ENCODE measurements around the gene KRTAP16-1. TPM values are rescaled to one million over a fixed set of nuclear protein-coding genes. Genes with fewer than 3 reads are reported as not detected.

Gene KRTAP16-1
- total RNA-seq, 1 donor from 2014 or later: not detected

DNA sequence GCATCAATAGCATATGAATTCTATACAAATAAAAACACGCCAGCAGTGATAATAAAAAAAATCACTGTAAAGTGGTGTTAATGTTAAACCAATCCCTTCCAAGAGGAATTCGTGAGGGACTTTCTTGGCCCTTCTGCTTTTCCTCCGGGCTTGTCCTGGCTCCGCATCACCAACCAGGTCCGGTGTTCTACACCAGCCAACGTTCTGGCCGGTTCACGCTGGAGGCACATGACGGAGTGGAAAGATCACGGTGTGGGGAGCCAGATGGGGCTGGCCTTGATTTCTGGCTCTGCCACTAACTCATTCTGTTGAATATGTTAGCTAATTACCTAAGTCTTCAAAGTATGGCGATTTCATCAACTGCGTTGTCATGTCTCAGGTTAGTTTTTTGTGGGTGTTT, 5.0 kb downstream of the KRTAP16-1 start:
- Mint-ChIP-seq H3K27ac (ENCODE audit: unreplicated experiment) (no peak overlapping the region), H3K9me3 (ENCODE audit: unreplicated experiment) (no peaks in the 10 kb centered on the region), H3K27me3 (ENCODE audit: unreplicated experiment) (no peaks in the 10 kb centered on the region), H3K4me3 (ENCODE audit: unreplicated experiment) (no peak overlapping the region), H3K36me3 (ENCODE audit: unreplicated experiment) (no peaks in the 10 kb centered on the region), H3K4me1 (ENCODE audit: unreplicated experiment) (peaks cover 14% of the 10 kb centered on the region)
- no peak for DNase-seq (ENCODE audit: extremely low spot score, unreplicated experiment)
- TF ChIP-seq, protein P1, sequence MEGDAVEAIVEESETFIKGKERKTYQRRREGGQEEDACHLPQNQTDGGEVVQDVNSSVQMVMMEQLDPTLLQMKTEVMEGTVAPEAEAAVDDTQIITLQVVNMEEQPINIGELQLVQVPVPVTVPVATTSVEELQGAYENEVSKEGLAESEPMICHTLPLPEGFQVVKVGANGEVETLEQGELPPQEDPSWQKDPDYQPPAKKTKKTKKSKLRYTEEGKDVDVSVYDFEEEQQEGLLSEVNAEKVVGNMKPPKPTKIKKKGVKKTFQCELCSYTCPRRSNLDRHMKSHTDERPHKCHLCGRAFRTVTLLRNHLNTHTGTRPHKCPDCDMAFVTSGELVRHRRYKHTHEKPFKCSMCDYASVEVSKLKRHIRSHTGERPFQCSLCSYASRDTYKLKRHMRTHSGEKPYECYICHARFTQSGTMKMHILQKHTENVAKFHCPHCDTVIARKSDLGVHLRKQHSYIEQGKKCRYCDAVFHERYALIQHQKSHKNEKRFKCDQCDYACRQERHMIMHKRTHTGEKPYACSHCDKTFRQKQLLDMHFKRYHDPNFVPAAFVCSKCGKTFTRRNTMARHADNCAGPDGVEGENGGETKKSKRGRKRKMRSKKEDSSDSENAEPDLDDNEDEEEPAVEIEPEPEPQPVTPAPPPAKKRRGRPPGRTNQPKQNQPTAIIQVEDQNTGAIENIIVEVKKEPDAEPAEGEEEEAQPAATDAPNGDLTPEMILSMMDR (IDR thresholded peaks at IDR 0.05): no peak

DNA sequence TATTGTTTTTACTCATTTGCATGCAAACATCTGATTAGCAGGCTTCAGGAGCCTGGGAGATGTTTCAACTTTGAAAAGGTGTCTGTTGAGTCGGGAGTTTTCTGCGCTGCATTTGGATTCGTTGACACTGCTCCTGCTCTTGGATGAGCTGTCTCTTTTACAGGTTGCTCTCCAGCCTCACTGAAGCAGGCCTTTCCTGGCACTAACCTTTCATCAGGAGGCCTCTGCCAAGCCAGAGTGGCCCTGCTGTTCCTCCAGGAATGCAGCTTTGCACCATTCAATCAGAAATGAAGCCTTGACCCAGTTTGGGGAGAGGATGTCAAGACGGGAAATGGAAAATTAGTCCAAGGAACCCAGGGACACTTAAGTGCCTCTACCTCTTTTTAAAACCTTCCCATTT, 6.1 kb downstream of the KRTAP16-1 start:
- Mint-ChIP-seq H3K27me3 (ENCODE audit: unreplicated experiment) (no peaks in the 10 kb centered on the region), H3K4me1 (ENCODE audit: unreplicated experiment) (peaks cover 9% of the 10 kb centered on the region), H3K36me3 (ENCODE audit: unreplicated experiment) (no peaks in the 10 kb centered on the region), H3K4me3 (ENCODE audit: unreplicated experiment) (no peak overlapping the region), H3K27ac (ENCODE audit: unreplicated experiment) (no peak overlapping the region), H3K9me3 (ENCODE audit: unreplicated experiment) (no peaks in the 10 kb centered on the region)
- DNase-seq (ENCODE audit: extremely low spot score, unreplicated experiment): no peak
- TF ChIP-seq, protein P1 (IDR thresholded peaks at IDR 0.05): no peak

DNA sequence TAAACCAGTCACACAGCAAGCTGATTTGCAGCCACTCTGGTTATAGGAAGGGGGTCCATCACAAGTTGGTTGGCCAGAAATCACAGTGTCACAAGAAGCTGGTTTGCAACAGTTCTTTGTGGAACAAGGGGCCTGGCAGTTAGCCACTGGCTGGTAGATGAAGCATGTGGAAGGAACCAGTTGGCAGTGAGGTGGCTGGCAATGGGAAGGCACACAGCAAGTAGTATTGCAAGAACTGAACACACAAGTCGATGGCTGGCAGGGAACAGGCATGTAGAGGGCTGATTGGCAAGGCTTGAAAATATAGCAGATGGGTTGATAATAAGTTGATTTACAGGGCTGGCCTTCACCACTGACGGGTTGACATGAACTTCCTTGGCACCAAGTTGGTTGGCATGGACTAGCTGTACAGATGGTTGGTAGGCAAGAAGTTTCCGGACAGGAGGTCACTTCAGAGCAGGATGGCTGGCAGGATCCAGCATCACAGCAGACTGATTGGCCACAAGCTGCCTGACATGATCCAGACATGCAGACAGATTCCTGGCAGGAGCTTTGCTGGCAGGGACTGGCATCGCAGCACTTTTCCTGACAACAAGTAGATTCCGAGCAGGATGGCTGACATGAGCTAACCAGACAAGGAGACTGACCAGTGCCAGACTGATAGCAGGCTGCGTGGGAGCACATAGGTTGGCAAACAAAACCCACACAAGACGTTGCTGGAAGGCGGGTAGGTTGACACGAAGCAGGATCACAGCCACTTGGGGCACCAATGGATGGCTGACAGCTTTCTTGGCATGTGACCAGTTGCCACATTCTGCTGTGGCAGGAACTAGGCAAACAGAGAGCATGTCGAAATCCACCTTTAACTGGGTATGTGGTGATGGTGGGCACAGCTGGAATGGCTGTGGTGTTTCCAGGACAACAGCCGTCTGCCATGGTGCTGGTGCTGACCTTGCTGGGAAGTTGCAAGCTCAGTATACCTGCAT, 6.9 kb downstream of the KRTAP16-1 start, which contains the start of gene KRTAP29-1:
Gene KRTAP29-1, minus strand, starts transcription at position 936 of the 986 bp plus-strand sequence. Its CDS starts 0 bp downstream, at position 936.
- H3K36me3 Mint-ChIP-seq (ENCODE audit: unreplicated experiment): no peaks in the 10 kb centered on the region
- TF ChIP-seq, protein P1 (IDR thresholded peaks at IDR 0.05): no peak
- H3K9me3 Mint-ChIP-seq (ENCODE audit: unreplicated experiment): no peaks in the 10 kb centered on the region
- H3K27ac Mint-ChIP-seq (ENCODE audit: unreplicated experiment): no peak within 1 kb of the TSS
- H3K4me3 Mint-ChIP-seq (ENCODE audit: unreplicated experiment): no peak within 1 kb of the TSS
- peaks cover under 1% of the 10 kb centered on the region for H3K4me1 Mint-ChIP-seq (ENCODE audit: unreplicated experiment)
- DNase-seq (ENCODE audit: extremely low spot score, unreplicated experiment): no peak
- no peaks in the 10 kb centered on the region for H3K27me3 Mint-ChIP-seq (ENCODE audit: unreplicated experiment)

DNA sequence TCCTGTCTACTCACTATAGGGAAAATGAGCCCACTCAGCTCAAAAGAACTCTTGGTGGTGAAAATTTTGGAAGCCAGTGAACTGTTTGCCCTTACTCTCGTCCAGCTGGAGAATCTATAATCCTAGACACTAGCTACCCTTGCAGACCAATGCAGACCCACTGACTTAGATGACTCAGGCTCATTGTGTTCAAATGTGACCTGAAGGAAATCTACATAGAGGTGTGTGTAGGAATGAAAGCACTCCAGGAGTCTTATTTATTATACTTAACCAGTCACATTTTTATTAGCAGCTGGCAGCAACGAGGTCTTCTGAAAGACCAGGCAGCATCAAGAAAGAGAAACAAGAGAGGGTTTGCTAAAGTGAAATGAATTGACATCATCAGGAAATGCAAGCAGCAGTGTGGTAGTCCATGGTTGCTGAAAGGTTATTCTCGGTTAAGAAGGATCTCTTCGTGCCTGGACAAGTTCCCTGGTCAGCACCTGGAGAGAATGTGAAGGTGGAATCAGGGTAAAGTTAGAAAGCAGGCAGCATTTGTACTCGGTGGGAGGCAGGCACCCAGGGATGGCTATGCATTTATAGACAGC, 7.8 kb downstream of the KRTAP16-1 start:
- DNase-seq (ENCODE audit: extremely low spot score, unreplicated experiment): no peak
- TF ChIP-seq, protein P1 (IDR thresholded peaks at IDR 0.05): no peak
- Mint-ChIP-seq H3K4me1 (ENCODE audit: unreplicated experiment) (no peaks in the 10 kb centered on the region), H3K9me3 (ENCODE audit: unreplicated experiment) (no peaks in the 10 kb centered on the region), H3K36me3 (ENCODE audit: unreplicated experiment) (no peaks in the 10 kb centered on the region), H3K4me3 (ENCODE audit: unreplicated experiment) (no peak overlapping the region), H3K27me3 (ENCODE audit: unreplicated experiment) (no peaks in the 10 kb centered on the region), H3K27ac (ENCODE audit: unreplicated experiment) (no peak overlapping the region)

All from osteocyte (in vitro differentiated cells).